MM.1S (cell line): ENCODE data around the gene VANGL2.

Experiments used
- DNase-seq: peaks from one replicate; pipeline ENCODE4 v3.0.0-alpha.2; 2015
- H2AFZ ChIP-seq: fragments of 300-600 bp; sonication (generic); 2 replicates; pipeline ENCODE4 v1.6.0; 2016; ENCODE audit warnings: antibody characterized with exemption, low read length
- H3F3A ChIP-seq: fragments of 300-600 bp; sonication (generic); 2 replicates; pipeline ENCODE4 v1.6.1; 2016; ENCODE audit warnings: mild to moderate bottlenecking, antibody characterized with exemption, low read length, moderate library complexity, mixed read lengths; ENCODE audit not compliant: insufficient read depth
- H3K27ac ChIP-seq: fragments of 300-600 bp; sonication (generic); 2 replicates; pipeline ENCODE4 v1.5.1; 2016; ENCODE audit warnings: mild to moderate bottlenecking, low read length
- H3K27me3 ChIP-seq: fragments of 300-600 bp; sonication (generic); replicated peaks from 2 replicates; pipeline ENCODE4 v1.6.0; 2016; ENCODE audit warnings: low read length; ENCODE audit not compliant: insufficient read depth
- H3K36me3 ChIP-seq: fragments of 300-600 bp; sonication (generic); replicated peaks from 2 replicates; pipeline ENCODE4 v1.6.1; 2016; ENCODE audit warnings: mild to moderate bottlenecking, low read length, mixed read lengths; ENCODE audit not compliant: insufficient read depth
- H3K4me1 ChIP-seq: fragments of 300-600 bp; sonication (generic); 2 replicates; pipeline ENCODE4 v1.6.1; 2016; ENCODE audit warnings: low read length, mixed read lengths
- H3K4me2 ChIP-seq: fragments of 300-600 bp; sonication (generic); 2 replicates; pipeline ENCODE4 v1.6.0; 2016; ENCODE audit warnings: low read depth, low read length
- H3K4me3 ChIP-seq: fragments of 300-600 bp; sonication (generic); 2 replicates; pipeline ENCODE4 v1.5.1; 2016; ENCODE audit warnings: low read length, mixed read lengths
- H3K79me2 ChIP-seq: fragments of 300-600 bp; sonication (generic); 2 replicates; pipeline ENCODE4 v1.6.1; 2016; ENCODE audit warnings: mixed run types, low read length, mixed read lengths
- H3K9ac ChIP-seq: fragments of 300-600 bp; sonication (generic); 2 replicates; pipeline ENCODE4 v1.6.1; 2016; ENCODE audit warnings: low read length, mixed read lengths
- H3K9me2 ChIP-seq: fragments of 300-600 bp; sonication (generic); replicated peaks from 2 replicates; pipeline ENCODE4 v1.6.1; 2016; ENCODE audit warnings: mild to moderate bottlenecking, low read length, mixed read lengths; ENCODE audit not compliant: insufficient read depth
- H3K9me3 ChIP-seq: fragments of 300-600 bp; sonication (generic); replicated peaks from 2 replicates; pipeline ENCODE4 v1.6.1; 2016; ENCODE audit warnings: mild to moderate bottlenecking, low read length, mixed read lengths; ENCODE audit not compliant: insufficient read depth
- H4K20me1 ChIP-seq: fragments of 300-600 bp; sonication (generic); 2 replicates; pipeline ENCODE4 v1.6.1; 2016; ENCODE audit warnings: mild to moderate bottlenecking, low read length, moderate library complexity, mixed read lengths; ENCODE audit not compliant: insufficient read depth
- EZH2 ChIP-seq: fragments of 300-600 bp; sonication (generic); optimal IDR thresholded peaks from 2 replicates; pipeline ENCODE3; 2017; ENCODE audit warnings: low read depth, mild to moderate bottlenecking, antibody characterized with exemption, low read length, mixed read lengths
- EZH2phosphoT487 ChIP-seq: fragments of 300-600 bp; sonication (generic); IDR thresholded peaks from 2 replicates; pipeline ENCODE4 v1.6.1; 2018; ENCODE audit warnings: antibody characterized with exemption, low read length
- TF ChIP-seq, protein P1 (sequence below): fragments of 300-600 bp; sonication (generic); IDR thresholded peaks from 2 replicates; pipeline ENCODE4 v1.5.1; 2016; ENCODE audit warnings: antibody characterized with exemption, low read length, mixed read lengths

The VANGL2 gene

GRCh38 chr1:160370561-160371345, 29.6 kb upstream of the VANGL2 start:
- Histone ChIP-seq H3K9me3 (no peaks in the 10 kb centered on the region), H4K20me1 (no peaks in the 10 kb centered on the region), H3K9ac (no peak overlapping the region), H2AFZ (no peak overlapping the region), H3F3A (no peaks in the 10 kb centered on the region), H3K4me1 (no peaks in the 10 kb centered on the region), H3K27ac (no peak overlapping the region), H3K79me2 (no peaks in the 10 kb centered on the region), H3K27me3 (no peaks in the 10 kb centered on the region), H3K9me2 (no peaks in the 10 kb centered on the region), H3K4me3 (no peak overlapping the region), H3K36me3 (no peaks in the 10 kb centered on the region), H3K4me2 (no peak overlapping the region)
- DNase-seq, result no peak
- TF ChIP-seq, protein P1, sequence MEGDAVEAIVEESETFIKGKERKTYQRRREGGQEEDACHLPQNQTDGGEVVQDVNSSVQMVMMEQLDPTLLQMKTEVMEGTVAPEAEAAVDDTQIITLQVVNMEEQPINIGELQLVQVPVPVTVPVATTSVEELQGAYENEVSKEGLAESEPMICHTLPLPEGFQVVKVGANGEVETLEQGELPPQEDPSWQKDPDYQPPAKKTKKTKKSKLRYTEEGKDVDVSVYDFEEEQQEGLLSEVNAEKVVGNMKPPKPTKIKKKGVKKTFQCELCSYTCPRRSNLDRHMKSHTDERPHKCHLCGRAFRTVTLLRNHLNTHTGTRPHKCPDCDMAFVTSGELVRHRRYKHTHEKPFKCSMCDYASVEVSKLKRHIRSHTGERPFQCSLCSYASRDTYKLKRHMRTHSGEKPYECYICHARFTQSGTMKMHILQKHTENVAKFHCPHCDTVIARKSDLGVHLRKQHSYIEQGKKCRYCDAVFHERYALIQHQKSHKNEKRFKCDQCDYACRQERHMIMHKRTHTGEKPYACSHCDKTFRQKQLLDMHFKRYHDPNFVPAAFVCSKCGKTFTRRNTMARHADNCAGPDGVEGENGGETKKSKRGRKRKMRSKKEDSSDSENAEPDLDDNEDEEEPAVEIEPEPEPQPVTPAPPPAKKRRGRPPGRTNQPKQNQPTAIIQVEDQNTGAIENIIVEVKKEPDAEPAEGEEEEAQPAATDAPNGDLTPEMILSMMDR, result no peak
- TF ChIP-seq EZH2 (no peak), EZH2phosphoT487 (no peak)

DNA sequence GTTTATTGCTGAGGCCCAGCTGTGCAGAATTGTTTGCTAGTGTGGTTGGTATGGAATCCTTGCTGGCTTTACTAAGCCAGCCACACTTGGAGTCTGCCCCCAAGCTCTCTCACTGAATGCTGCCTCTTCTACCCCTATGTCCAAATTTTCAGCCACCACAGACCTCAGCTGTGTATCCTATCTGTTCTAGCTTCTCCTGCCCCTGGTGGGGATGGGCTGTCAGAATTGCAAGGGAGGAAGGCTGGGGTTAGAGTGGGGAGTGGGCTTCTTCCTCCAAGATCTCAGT, 29.1 kb upstream of the VANGL2 start:
- Histone ChIP-seq H3F3A (no peaks in the 10 kb centered on the region), H4K20me1 (no peaks in the 10 kb centered on the region), H3K27me3 (no peaks in the 10 kb centered on the region), H3K4me2 (no peak overlapping the region), H2AFZ (no peak overlapping the region), H3K36me3 (no peaks in the 10 kb centered on the region), H3K4me3 (no peak overlapping the region), H3K9me2 (no peaks in the 10 kb centered on the region), H3K9ac (no peak overlapping the region), H3K79me2 (no peaks in the 10 kb centered on the region), H3K27ac (no peak overlapping the region), H3K9me3 (no peaks in the 10 kb centered on the region), H3K4me1 (peaks cover 3% of the 10 kb centered on the region; the same call in 1 of the 2 replicates)
- TF ChIP-seq EZH2phosphoT487, result no peak
- no peak for DNase-seq

DNA sequence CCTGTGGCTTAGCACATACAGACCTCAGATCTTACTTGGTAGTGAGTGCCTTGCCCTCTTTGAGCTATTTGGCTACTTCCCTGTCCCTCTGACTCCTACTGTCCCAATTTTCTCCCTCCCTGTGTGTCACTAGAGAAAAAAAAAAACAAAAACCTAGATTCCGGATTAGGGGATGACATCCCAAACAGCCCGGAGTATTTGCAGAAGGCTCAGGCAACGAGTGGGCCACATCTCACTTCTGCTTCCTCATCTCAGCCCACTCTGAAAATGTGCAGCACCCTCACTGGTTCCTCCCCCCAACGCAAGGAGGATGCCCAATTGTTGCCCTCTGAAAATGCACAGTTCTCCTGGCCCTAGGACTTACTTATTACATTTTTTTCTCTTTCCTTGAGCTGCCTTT, 28.6 kb upstream of the VANGL2 start:
- Histone ChIP-seq H3K27ac (no peak overlapping the region), H3K4me3 (no peak overlapping the region), H3K9ac (no peak overlapping the region), H3K4me2 (no peak overlapping the region), H3K36me3 (no peaks in the 10 kb centered on the region), H3K9me3 (no peaks in the 10 kb centered on the region), H3K4me1 (peaks cover 4% of the 10 kb centered on the region; the same call in 1 of the 2 replicates), H3F3A (no peaks in the 10 kb centered on the region), H3K27me3 (no peaks in the 10 kb centered on the region), H4K20me1 (no peaks in the 10 kb centered on the region), H2AFZ (no peak overlapping the region), H3K9me2 (no peaks in the 10 kb centered on the region), H3K79me2 (no peaks in the 10 kb centered on the region)
- DNase-seq, result no peak
- TF ChIP-seq, protein P1, result no peak
- TF ChIP-seq EZH2phosphoT487 (no peak), EZH2 (no peak)

GRCh38 chr1:160373696-160374095, 26.7 kb upstream of the VANGL2 start:
- no peak overlapping the region for H3K27ac ChIP-seq
- no peak overlapping the region for H3K9ac ChIP-seq
- H2AFZ ChIP-seq, result no peak overlapping the region
- peaks cover 4% of the 10 kb centered on the region; the same call in 1 of the 2 replicates for H3K4me1 ChIP-seq
- H3K36me3 ChIP-seq, result no peaks in the 10 kb centered on the region
- no peaks in the 10 kb centered on the region for H3K9me2 ChIP-seq
- no peaks in the 10 kb centered on the region for H4K20me1 ChIP-seq
- no peak overlapping the region for H3K4me3 ChIP-seq
- no peaks in the 10 kb centered on the region for H3F3A ChIP-seq
- no peak for DNase-seq
- no peak for TF ChIP-seq EZH2
- TF ChIP-seq EZH2phosphoT487, result no peak
- TF ChIP-seq, protein P1, result no peak
- H3K9me3 ChIP-seq, result no peaks in the 10 kb centered on the region
- no peaks in the 10 kb centered on the region for H3K27me3 ChIP-seq
- H3K4me2 ChIP-seq, result no peak overlapping the region
- H3K79me2 ChIP-seq, result no peaks in the 10 kb centered on the region
